ENCODE measurements around the gene URAD. TPM values are rescaled to one million over a fixed set of nuclear protein-coding genes. Genes with fewer than 3 reads are reported as not detected.
A peak's percentile ranks its signal among the peaks of the same experiment; 100 is the strongest.

Gene URAD
- total and polyA plus RNA-seq, 7 donors = not detected

DNA sequence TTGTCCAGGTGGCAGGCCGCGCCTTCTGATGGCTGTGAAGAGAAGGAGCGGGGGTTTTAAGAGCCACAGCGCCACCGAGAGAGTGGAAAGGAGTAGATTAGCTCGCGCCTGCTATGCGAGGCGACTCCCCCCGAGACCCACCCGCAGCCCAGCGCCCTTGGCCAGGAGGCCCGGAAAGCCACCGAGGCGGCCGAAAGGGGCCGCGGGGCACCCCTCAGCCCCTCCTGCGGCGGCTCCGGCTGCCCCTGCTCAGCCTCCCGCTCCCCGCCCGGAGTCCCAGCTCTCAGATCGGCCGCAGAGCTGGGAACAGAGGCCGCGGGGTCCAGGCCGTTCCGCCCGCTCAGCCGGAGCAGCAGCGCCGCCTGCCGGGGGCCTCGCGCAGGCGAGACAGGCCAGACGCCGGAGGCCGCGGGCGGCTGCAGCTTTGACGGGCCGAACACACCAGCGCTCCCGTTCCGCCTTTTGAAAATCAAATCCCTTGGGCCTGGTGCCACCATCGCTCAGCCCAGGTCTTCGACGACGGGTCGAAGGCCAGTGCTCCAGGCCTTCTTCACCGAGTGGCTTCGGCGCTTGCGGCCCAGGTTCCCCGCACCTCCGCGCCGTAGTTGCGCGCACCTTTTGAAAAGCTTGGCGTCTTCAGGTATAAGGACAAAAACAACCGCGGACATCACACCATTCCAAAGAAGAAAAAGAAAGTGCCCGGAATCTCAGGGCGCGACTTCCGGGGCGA, 34.7 kb downstream of the URAD start:
- peak; percentile 84 to 90 (median 90) for ATAC-seq
- H3K36me3 ChIP-seq (ENCODE audit: insufficient read depth in 1 of 2, low read depth in 1 of 2) = no peaks in the 10 kb centered on the region
- peak; percentile 73 for TF ChIP-seq CTCF (IDR thresholded peaks at IDR 0.05)
- H3K4me3 ChIP-seq = peak overlapping the region; percentile 64
- intact Hi-C loops (cut with DNase I) = no loop called here
- no peaks in the 10 kb centered on the region for H3K9me3 ChIP-seq
- H3K27ac ChIP-seq = no peak overlapping the region
- peak; percentile 71 to 78 for DNase-seq
- peaks cover 7% of the 10 kb centered on the region for H3K4me1 ChIP-seq
- WGBS, 3 donors = 2% methylated on average over 65 to 71 of the region's 71 CpGs
- peaks cover 3 to 85% (median 19%) of the 10 kb centered on the region in 3 donors for H3K27me3 ChIP-seq (ENCODE audit: insufficient read depth in 3 of 3, low read length in 2 of 3)

- no peak overlapping the region for H3K27ac ChIP-seq
- WGBS, 3 donors = 25 to 39% (median 29%) methylated on average over 30 of the region's 30 CpGs
- peak in 1 of 4 donors; percentile 29 for ATAC-seq
Observed at GRCh38 chr13:27952876-27953675, 35.4 kb downstream of the URAD start.

GRCh38 chr13:27942972-27943371, 45.5 kb downstream of the URAD start:
- intact Hi-C loops (cut with DNase I) = no loop called here
- ATAC-seq = no peak

More at GRCh38 chr13:27952876-27953675, 35.4 kb downstream of the URAD start:
- intact Hi-C loops (cut with DNase I) = no loop called here
- Histone ChIP-seq H3K4me3 (peak overlapping the region; percentile 64), H3K9me3 (no peaks in the 10 kb centered on the region), H3K4me1 (peaks cover 7% of the 10 kb centered on the region), H3K36me3 (ENCODE audit: insufficient read depth in 1 of 2, low read depth in 1 of 2) (no peaks in the 10 kb centered on the region), H3K27me3 (ENCODE audit: insufficient read depth in 3 of 3, low read length in 2 of 3) (peaks cover 3 to 78% (median 19%) of the 10 kb centered on the region in 3 donors)
- no peak for TF ChIP-seq CTCF (IDR thresholded peaks at IDR 0.05)
- no peak for DNase-seq

GRCh38 chr13:27933580-27934328, 54.7 kb downstream of the URAD start:
- TF ChIP-seq CTCF (IDR thresholded peaks at IDR 0.05) = no peak
- intact Hi-C loops (cut with DNase I) = no loop called here
- DNase-seq (no peak), ATAC-seq (no peak)
- H3K27ac ChIP-seq = no peak overlapping the region
- no peak overlapping the region for H3K4me3 ChIP-seq
- H3K9me3 ChIP-seq = no peaks in the 10 kb centered on the region
- no peaks in the 10 kb centered on the region for H3K4me1 ChIP-seq
- peaks cover 3 to 47% (median 9%) of the 10 kb centered on the region in 3 donors for H3K27me3 ChIP-seq (ENCODE audit: insufficient read depth in 3 of 3, low read length in 2 of 3)
- H3K36me3 ChIP-seq (ENCODE audit: insufficient read depth in 1 of 2, low read depth in 1 of 2) = no peaks in the 10 kb centered on the region
- WGBS, 3 donors = 68 to 74% (median 69%) methylated on average over 2 of the region's 2 CpGs

More at GRCh38 chr13:27942972-27943371, 45.5 kb downstream of the URAD start:
- no peak overlapping the region for H3K4me3 ChIP-seq
- H3K4me1 ChIP-seq = no peaks in the 10 kb centered on the region
- H3K27ac ChIP-seq = no peak overlapping the region
- DNase-seq = no peak
- no peaks in the 10 kb centered on the region for H3K36me3 ChIP-seq (ENCODE audit: insufficient read depth in 1 of 2, low read depth in 1 of 2)
- no peak for TF ChIP-seq CTCF (IDR thresholded peaks at IDR 0.05)
- 78 to 94% (median 81%) methylated on average over 1 of the region's 1 CpG for WGBS, 3 donors
- peaks cover 0 to 12% (median 6%) of the 10 kb centered on the region in 3 donors for H3K27me3 ChIP-seq (ENCODE audit: insufficient read depth in 3 of 3, low read length in 2 of 3)
- peaks cover 3% of the 10 kb centered on the region for H3K9me3 ChIP-seq

Data from psoas muscle (tissue), 8 donors.